ENCODE data around the gene NUDT3. TPM values are rescaled to one million over a fixed set of nuclear protein-coding genes. Genes with fewer than 3 reads are reported as not detected.
A peak's percentile ranks its signal among the peaks of the same experiment; 100 is the strongest.
"Not testable (repeated sequence)": the region's sequence is repeated elsewhere in the genome, so short reads cannot be mapped to it uniquely, and the experiment has no call there.

NUDT3 gene
- total RNA-seq, 1 donor from 2014 or later: 21.8 TPM

DNA sequence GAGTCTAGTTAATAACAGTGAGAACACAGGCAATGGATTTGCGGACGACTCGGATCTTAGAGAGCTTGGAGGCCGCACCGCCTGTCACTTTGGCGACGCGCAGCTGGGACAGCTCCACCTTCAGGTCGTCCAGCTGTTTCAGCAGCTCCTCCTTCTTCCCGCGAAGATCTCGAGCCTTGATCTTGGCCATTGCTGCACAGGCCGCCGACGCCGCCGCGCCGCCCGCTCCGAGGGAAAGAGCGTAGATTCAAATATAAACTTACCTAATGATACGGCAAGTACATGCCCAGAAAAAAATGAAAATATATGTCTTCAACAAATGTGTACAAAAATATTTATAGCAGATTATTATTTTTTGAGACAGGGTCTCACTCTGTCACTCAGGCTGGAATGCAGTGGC, 129.0 kb downstream of the NUDT3 start:
- H3K4me1 Mint-ChIP-seq; H3K36me3 Mint-ChIP-seq (ENCODE audit: low read depth); H3K9me3 Mint-ChIP-seq; intact Hi-C loops (cut with micrococcal nuclease); H3K27ac Mint-ChIP-seq; H3K4me3 Mint-ChIP-seq; DNase-seq; H3K27me3 Mint-ChIP-seq: not testable (repeated sequence)

DNA sequence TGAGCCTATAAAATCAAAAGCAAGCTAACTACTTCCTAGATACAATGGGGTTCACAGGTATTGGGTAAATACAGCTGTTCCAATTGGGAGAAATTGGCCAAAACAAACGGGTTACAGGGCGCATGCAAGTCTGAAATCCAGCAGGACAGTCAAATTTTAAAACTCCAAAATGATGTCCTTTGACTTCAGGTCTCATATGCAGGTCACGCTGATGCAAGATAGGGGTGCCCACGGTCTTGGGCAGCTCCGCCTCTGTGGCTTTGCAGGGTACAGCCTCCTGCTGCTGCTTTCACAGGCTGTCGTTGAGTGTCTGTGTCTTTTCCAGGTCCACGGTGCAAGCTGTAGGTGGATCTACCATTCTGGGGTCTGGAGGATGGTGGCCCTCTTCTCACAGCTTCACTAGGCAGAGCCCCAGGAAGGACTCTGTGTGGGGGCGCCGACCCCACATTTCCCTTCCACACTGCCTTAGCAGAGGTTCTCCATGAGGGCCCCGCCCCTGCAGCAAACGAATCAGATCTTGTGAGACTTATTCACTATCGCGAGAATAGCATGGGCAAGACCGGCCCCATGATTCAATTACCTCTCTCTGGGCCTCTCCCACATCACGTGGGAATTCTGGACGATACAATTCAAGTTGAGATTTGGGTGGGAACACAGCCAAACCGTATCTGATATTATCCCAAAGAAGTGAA, 131.7 kb downstream of the NUDT3 start:
- Mint-ChIP-seq H3K4me1 (no peaks in the 10 kb centered on the region), H3K27me3 (peaks cover 4% of the 10 kb centered on the region), H3K36me3 (ENCODE audit: low read depth) (no peaks in the 10 kb centered on the region), H3K9me3 (peaks cover 7% of the 10 kb centered on the region), H3K4me3 (no peak overlapping the region), H3K27ac (no peak overlapping the region)
- intact Hi-C loops (cut with micrococcal nuclease): no loop called here
- DNase-seq: no peak

DNA sequence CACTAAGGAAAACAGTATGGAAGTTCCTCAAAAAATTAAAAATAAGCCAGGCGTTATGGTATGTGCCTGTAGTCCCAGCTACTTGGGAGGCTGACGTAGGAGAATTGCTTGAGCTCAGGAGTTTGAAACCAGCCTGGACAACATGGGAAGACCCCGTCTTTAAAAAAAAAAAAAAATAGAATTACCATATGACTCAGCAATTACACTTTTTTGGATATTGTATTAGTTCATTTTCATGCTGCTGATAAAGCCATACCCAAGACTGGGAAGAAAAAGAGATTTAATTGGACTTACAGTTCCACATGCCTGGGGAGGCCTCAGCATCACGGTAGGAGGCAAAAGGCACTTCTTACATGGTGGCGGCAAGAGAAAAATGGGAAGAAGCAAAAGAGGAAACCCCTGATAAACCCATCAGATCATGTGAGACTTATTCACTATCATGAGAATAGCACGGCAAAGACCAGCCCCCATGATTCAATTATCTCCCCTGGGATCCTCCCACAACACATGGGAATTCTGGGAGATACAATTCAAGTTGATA, 132.9 kb downstream of the NUDT3 start:
- no peak overlapping the region for H3K4me3 Mint-ChIP-seq
- no peaks in the 10 kb centered on the region for H3K36me3 Mint-ChIP-seq (ENCODE audit: low read depth)
- H3K27me3 Mint-ChIP-seq: no peaks in the 10 kb centered on the region
- peaks cover 4% of the 10 kb centered on the region for H3K9me3 Mint-ChIP-seq
- H3K4me1 Mint-ChIP-seq: no peaks in the 10 kb centered on the region
- intact Hi-C loops (cut with micrococcal nuclease): no loop called here
- DNase-seq: no peak
- no peak overlapping the region for H3K27ac Mint-ChIP-seq

DNA sequence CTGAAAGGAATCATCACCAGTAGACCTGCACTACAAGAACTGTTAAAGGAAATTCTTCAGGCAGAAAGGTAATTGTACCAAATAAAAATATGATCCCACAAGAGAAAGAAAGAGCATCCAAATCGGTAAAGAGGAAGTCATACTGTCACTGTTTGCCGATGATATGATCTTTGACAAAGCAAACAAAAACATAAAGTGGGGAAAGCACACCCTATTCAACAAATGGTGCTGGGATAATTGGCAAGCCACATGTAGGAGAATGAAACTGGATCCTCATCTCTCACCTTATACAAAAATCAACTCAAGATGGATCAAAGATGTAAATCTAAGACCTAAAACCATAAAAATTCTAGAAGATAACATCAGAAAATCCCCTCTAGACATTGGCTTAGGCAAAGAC, 140.1 kb downstream of the NUDT3 start:
- H3K4me3 Mint-ChIP-seq; intact Hi-C loops (cut with micrococcal nuclease); H3K27me3 Mint-ChIP-seq; DNase-seq; H3K36me3 Mint-ChIP-seq (ENCODE audit: low read depth); H3K9me3 Mint-ChIP-seq; H3K27ac Mint-ChIP-seq: not testable (repeated sequence)
- H3K4me1 Mint-ChIP-seq: peaks cover 19% of the 10 kb centered on the region

DNA sequence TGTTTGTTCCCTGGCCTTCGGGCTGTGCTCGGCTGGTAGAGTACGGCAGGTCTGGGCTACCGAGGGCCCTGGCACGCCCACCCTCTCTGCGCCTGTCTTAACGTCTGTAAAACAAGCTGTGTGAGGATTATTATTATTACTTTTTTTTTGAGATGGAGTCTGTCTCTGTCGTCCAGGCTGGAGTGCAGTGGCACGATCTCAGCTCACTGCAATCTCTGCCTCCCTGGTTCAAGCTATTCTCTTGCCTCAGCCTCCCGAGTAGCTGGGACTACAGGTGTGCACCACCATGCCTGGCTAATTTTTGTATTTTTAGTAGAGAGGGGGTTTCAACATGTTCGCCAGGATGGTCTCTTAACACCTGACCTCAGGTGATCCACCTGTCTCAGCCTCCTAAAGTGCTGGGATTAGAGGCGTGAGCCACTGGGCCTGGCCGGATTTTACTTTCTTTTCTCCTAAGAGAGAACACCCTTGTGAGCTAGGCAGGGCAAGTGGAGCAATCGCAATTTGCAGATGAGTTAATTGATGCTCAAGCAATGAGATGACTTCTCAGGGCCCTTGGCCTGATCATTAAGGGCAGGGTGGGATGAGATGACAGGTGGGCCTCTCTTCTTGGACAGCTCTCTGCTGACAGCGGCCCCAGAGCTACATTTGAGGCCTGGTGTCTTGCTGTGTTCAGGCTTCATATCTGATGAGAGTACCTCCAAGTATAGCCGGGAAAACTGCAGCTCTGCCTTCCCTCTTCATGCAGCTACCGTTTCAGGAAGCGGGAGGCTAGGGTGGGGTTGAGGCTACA, 142.8 kb downstream of the NUDT3 start:
- intact Hi-C loops (cut with micrococcal nuclease): loop anchor here (1.0 to 10.0 kb wide), 8 partner anchors 13 to 535 kb away; partner anchors contain the start of genes HMGA1, ILRUN, NUDT3 and UQCC2
- Mint-ChIP-seq H3K4me1 (peaks cover 33% of the 10 kb centered on the region), H3K36me3 (ENCODE audit: low read depth) (peaks cover 21% of the 10 kb centered on the region), H3K27ac (peak overlapping the region; percentile 93), H3K9me3 (no peaks in the 10 kb centered on the region), H3K4me3 (peak overlapping the region; percentile 88), H3K27me3 (peaks cover 8% of the 10 kb centered on the region)
- peak; percentile 59 for DNase-seq

DNA sequence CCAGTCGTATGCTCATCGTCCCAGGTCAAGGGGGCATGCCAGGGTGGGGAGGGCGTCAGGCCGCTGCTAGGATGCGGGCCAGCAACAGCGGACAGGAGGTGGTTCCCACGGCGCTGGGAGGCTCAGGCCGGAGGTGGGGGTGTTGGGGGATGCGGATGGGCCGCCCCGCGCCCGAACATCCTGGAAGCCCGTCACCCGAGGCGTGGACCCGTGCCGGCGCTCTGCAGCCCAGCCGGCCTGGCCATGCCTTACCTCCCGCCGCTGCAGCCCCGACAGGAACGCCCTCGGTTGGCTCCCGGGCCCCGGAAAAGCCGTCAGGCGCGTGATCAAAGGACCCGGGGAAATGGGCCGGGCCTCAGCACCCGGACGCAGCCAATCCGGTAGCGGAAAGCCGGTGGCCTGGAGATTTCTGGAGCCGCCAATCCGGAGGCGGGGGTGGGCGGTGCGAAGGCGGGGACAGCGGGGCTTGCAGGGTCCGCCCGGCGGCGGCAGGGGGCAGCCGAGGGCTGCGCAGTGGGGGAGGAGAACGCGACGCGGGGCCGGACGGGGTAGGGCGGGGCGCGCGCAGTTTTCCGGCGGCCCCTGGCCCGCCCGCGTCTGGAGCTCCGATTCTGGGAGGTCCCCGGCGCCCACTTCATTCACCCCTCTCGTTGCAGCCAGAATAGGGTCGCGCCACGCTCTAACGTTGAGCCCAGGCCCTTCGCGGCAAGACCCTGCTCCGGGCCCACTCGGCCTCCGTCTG, 143.6 kb downstream of the NUDT3 start, which contains the start of gene SMIM29:
TSS of gene SMIM29 (minus strand) at position 280 of the 742 bp plus-strand sequence. CDS start 1,215 bp downstream, outside the sequence.
- Mint-ChIP-seq H3K4me1 (peaks cover 39% of the 10 kb centered on the region), H3K27ac (peak within 1 kb of the TSS; percentile 93), H3K36me3 (ENCODE audit: low read depth) (peaks cover 25% of the 10 kb centered on the region), H3K4me3 (peak within 1 kb of the TSS; percentile 88), H3K27me3 (peaks cover 8% of the 10 kb centered on the region), H3K9me3 (no peaks in the 10 kb centered on the region)
- peak; percentile 99 for DNase-seq
- intact Hi-C loops (cut with micrococcal nuclease): loop anchor here (1.0 to 10.0 kb wide), 8 partner anchors 13 to 534 kb away; partner anchors contain the start of genes HMGA1, ILRUN, NUDT3 and UQCC2

DNA sequence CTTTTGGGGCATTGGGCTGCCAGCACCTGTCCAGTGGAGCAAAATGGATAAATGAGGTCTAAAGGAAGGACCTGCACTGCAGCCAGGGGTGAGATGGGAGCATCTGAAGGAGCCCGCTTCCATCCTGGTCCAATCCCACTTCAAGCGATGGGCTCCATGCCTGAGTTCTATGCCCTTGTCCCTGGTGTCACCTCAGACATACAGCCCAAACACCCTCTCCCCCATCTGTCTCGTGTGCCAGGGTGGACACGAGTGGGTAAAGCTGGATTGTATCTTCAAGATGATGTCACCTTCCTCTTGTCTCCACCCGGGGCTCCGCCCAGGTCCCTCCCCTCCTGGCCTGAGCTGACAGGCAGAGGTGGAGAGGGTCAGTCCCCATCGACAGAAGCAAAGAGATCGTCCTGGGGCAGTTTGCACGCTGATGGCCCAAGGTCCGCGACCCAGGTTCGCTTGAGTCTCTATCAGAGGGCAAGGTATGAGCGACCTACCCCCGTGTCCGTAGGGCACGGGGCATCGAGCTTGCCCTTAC, 144.2 kb downstream of the NUDT3 start:
- Mint-ChIP-seq H3K27me3 (peaks cover 5% of the 10 kb centered on the region), H3K4me1 (peaks cover 46% of the 10 kb centered on the region), H3K27ac (peak overlapping the region; percentile 93), H3K9me3 (no peaks in the 10 kb centered on the region), H3K36me3 (ENCODE audit: low read depth) (peaks cover 31% of the 10 kb centered on the region), H3K4me3 (peak overlapping the region; percentile 88)
- intact Hi-C loops (cut with micrococcal nuclease): loop anchor here (2.0 to 10.0 kb wide), 3 partner anchors 407 to 533 kb away; partner anchors contain the start of genes ILRUN and UQCC2
- DNase-seq: peak; percentile 88

DNA sequence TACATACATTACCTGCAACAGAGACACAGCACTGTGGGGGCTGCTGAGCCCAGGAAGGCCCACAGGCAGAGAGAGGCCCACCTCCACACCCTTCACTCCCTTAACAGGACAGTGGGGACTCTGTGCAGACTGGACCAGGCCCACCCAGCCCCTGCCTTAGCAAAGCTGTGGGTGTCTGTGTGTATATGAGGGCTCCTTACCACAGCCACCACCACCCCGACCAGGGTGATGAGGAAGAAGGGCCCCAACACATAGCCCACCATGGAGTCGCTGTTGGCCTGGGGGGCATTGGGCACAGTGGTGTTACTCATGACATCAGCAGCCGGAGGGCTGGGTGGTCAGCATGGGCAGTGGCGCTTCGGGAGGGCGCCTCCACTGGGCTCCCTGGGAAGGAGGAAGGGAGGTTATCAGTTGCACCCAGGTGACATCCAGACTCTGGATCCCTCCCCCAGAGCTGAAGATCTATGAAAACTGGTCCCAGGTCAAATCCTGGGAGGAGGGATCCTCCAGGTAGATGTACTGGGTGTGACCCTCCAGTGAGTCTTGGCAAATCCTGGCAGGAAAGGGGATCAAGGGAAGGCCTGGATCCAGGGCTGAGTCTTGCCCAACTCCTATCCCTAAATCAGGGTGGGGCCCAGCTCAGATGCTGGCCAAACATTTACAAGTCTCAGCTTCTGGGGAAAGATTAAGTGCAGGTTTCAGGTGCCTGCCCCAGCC, 144.8 kb downstream of the NUDT3 start:
- DNase-seq: peak; percentile 63
- H3K9me3 Mint-ChIP-seq: no peaks in the 10 kb centered on the region
- H3K27me3 Mint-ChIP-seq: peaks cover 3% of the 10 kb centered on the region
- H3K36me3 Mint-ChIP-seq (ENCODE audit: low read depth): peaks cover 38% of the 10 kb centered on the region
- H3K4me3 Mint-ChIP-seq: peak overlapping the region; percentile 88
- intact Hi-C loops (cut with micrococcal nuclease): loop anchor here (2.0 to 10.0 kb wide), 3 partner anchors 407 to 533 kb away; partner anchors contain the start of genes ILRUN and UQCC2
- peak overlapping the region; percentile 93 for H3K27ac Mint-ChIP-seq
- peaks cover 52% of the 10 kb centered on the region for H3K4me1 Mint-ChIP-seq

DNA sequence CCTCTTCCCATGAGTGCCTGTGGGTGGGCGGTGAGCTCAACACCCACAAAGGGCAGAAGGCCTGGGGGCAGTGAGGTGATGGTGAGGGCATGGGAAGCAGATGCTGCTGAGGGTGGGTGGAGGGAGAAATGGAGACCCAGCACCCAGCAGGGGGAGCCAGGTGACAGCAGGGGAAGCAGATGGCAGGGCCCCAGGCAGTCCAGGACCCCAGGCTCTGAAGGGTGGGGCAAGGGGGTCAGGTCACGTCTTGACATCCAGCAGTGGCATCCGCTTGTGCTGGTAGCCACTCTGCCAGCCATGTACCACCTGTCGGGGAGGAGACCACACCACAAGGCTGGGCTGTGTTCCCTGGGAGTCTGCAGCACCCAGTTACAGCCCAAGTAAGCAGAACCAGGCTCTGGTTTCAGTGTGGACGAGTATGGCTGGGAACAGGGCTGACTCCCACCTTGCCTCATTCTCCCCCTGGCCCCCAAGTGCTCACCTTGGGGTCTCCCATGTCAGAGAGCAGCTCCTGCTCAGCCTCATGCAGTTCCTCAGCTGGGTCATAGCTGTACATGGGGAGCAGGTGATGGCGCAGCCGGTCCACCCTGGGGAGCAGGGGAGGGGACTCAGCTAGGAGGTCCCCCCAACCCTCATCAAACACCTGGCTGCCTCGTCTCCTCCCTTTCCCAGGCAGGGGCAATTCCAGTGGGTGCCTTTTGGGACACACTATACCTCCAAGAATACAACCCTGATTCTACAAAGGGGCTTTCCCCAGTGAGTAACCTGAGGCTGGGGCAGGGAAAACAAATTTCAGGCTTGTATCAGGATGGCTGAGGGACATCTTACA, 145.7 kb downstream of the NUDT3 start:
- Mint-ChIP-seq H3K27ac (peak overlapping the region; percentile 78), H3K4me3 (peak overlapping the region; percentile 47)
- intact Hi-C loops (cut with micrococcal nuclease): loop anchor here (10.0 kb wide), 2 partner anchors 408 to 532 kb away; partner anchors contain the start of gene UQCC2

DNA sequence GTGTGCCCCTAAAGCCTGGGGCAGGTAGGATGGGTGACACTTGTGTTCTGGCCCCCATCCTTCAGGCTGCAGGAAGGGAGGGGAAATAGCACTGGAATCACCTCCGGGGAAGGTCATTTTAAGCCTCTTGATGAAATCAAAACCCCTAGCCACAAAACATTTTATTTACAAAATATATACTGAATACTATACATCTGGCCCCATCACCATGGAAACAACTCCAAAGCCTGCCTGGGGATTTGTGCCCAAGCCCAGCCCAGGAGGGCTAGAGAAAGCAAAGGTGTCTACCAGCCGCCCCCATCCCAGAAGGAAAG, 146.3 kb downstream of the NUDT3 start:
- Mint-ChIP-seq H3K36me3 (ENCODE audit: low read depth) (peaks cover 52% of the 10 kb centered on the region), H3K27ac (peak overlapping the region; percentile 60), H3K4me3 (no peak overlapping the region), H3K4me1 (peaks cover 61% of the 10 kb centered on the region), H3K27me3 (no peaks in the 10 kb centered on the region), H3K9me3 (no peaks in the 10 kb centered on the region)
- intact Hi-C loops (cut with micrococcal nuclease): loop anchor here (10.0 kb wide), 2 partner anchors 409 to 531 kb away; partner anchors contain the start of gene UQCC2
- no peak for DNase-seq

More for the DNA sequence above, 145.7 kb downstream of the NUDT3 start:
- Mint-ChIP-seq H3K4me1 (peaks cover 57% of the 10 kb centered on the region), H3K27me3 (no peaks in the 10 kb centered on the region), H3K9me3 (no peaks in the 10 kb centered on the region), H3K36me3 (ENCODE audit: low read depth) (peaks cover 46% of the 10 kb centered on the region)
- peak; percentile 86 for DNase-seq

DNA sequence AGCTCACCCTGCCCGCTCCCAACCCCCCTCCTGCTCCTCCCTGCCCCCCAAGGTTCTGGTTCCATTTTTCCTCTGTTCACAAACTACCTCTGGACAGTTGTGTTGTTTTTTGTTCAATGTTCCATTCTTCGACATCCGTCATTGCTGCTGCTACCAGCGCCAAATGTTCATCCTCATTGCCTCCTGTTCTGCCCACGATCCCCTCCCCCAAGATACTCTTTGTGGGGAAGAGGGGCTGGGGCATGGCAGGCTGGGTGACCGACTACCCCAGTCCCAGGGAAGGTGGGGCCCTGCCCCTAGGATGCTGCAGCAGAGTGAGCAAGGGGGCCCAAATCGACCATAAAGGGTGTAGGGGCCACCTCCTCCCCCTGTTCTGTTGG, 146.7 kb downstream of the NUDT3 start:
- H3K36me3 Mint-ChIP-seq (ENCODE audit: low read depth): peaks cover 56% of the 10 kb centered on the region
- not testable (repeated sequence) for H3K27ac Mint-ChIP-seq, DNase-seq, H3K9me3 Mint-ChIP-seq, H3K27me3 Mint-ChIP-seq
- intact Hi-C loops (cut with micrococcal nuclease): loop anchor here (10.0 kb wide), 2 partner anchors 409 to 531 kb away; partner anchors contain the start of gene UQCC2
- peaks cover 65% of the 10 kb centered on the region for H3K4me1 Mint-ChIP-seq
- peak overlapping the region; percentile 10 for H3K4me3 Mint-ChIP-seq

Measured in activated CD4-positive, alpha-beta T cell treated with anti-CD3 and anti-CD28 coated beads, Interleukin-2, amount 10 ng/mL, durations not matched to agents 24 days and 14 days (primary cell).